AG08395 (cell line): ENCODE data around the gene CACNA1D.

Experiments
- DNase-seq: peaks from one replicate; pipeline ENCODE4 v3.0.0; 2012; ENCODE audit warnings: mixed read lengths, low spot score

The CACNA1D gene

GRCh38 chr3:53790470-53790869 is 296.1 kb downstream of the CACNA1D start:
- DNase-seq, result no peak

GRCh38 chr3:53791317-53791716 is 296.9 kb downstream of the CACNA1D start:
- no peak for DNase-seq

- DNase-seq, result no peak
Observed at GRCh38 chr3:53792866-53793265, 298.5 kb downstream of the CACNA1D start.

- DNase-seq, result peak; percentile 74
Observed at GRCh38 chr3:53794597-53794996, 300.2 kb downstream of the CACNA1D start.

GRCh38 chr3:53795176-53795575 is 300.8 kb downstream of the CACNA1D start:
- peak; percentile 32 for DNase-seq

GRCh38 chr3:53795789-53796560 is 301.6 kb downstream of the CACNA1D start:
- no peak for DNase-seq

GRCh38 chr3:53798144-53798543 is 303.7 kb downstream of the CACNA1D start:
- DNase-seq, result no peak

GRCh38 chr3:53799338-53799865 is 305.0 kb downstream of the CACNA1D start:
- no peak for DNase-seq

- peak; percentile 22 for DNase-seq
Observed at GRCh38 chr3:53800041-53800906, 305.9 kb downstream of the CACNA1D start.

GRCh38 chr3:53801319-53801718 is 306.9 kb downstream of the CACNA1D start:
- DNase-seq, result no peak

GRCh38 chr3:53802256-53802880 is 308.0 kb downstream of the CACNA1D start:
- no peak for DNase-seq

- DNase-seq, result no peak
Observed at GRCh38 chr3:53803124-53803815, 308.9 kb downstream of the CACNA1D start.

GRCh38 chr3:53803816-53804695 is 309.6 kb downstream of the CACNA1D start:
- no peak for DNase-seq

GRCh38 chr3:53804697-53805462 is 310.5 kb downstream of the CACNA1D start:
- DNase-seq, result peak; percentile 95

- DNase-seq, result no peak
Observed at GRCh38 chr3:53805463-53806159, 311.2 kb downstream of the CACNA1D start.

- peak; percentile 85 for DNase-seq
Observed at GRCh38 chr3:53806182-53807116, 312.0 kb downstream of the CACNA1D start.

GRCh38 chr3:53807117-53807810 is 312.9 kb downstream of the CACNA1D start:
- no peak for DNase-seq

- DNase-seq, result no peak
Observed at GRCh38 chr3:53808496-53808895, 314.1 kb downstream of the CACNA1D start.
